HG03064 (cell line): ENCODE data around the gene CSTPP1.
"Not testable (repeated sequence)": the region's sequence is repeated elsewhere in the genome, so short reads cannot be mapped to it uniquely, and the experiment has no call there.

ENCODE experiments used
- ATAC-seq: cut with Tn5 transposase; IDR thresholded peaks from one replicate; pipeline ENCODE4 v1.9.1; 2021; ENCODE audit warnings: low read depth; ENCODE audit not compliant: unreplicated experiment

CSTPP1 gene

GRCh38 chr11:46907606-46908005 is 29.0 kb upstream of the CSTPP1 start:
- ATAC-seq, result no peak

GRCh38 chr11:46912526-46913150 is 23.9 kb upstream of the CSTPP1 start:
- ATAC-seq, result no peak

GRCh38 chr11:46913484-46913883 is 23.1 kb upstream of the CSTPP1 start:
- no peak for ATAC-seq

- no peak for ATAC-seq
Measured at GRCh38 chr11:46914363-46914762, 22.2 kb upstream of the CSTPP1 start.

- ATAC-seq, result no peak
Measured at GRCh38 chr11:46914910-46915309, 21.7 kb upstream of the CSTPP1 start.

GRCh38 chr11:46916286-46917108 is 20.1 kb upstream of the CSTPP1 start:
- ATAC-seq, result no peak

- no peak for ATAC-seq
Measured at GRCh38 chr11:46917109-46917761, 19.3 kb upstream of the CSTPP1 start.

- ATAC-seq, result no peak
Measured at GRCh38 chr11:46917762-46918082, 18.8 kb upstream of the CSTPP1 start.

- ATAC-seq, result no peak
Measured at GRCh38 chr11:46918083-46918787, 18.3 kb upstream of the CSTPP1 start, which contains the start of gene LRP4. TSS of gene LRP4 (minus strand) at chr11:46918550. CDS start at chr11:46918379, 171 bp downstream.

- ATAC-seq, result no peak
Measured at GRCh38 chr11:46918788-46919513, 17.6 kb upstream of the CSTPP1 start.

- ATAC-seq, result no peak
Measured at GRCh38 chr11:46920755-46921154, 15.8 kb upstream of the CSTPP1 start.

- ATAC-seq, result not testable (repeated sequence)
Measured at GRCh38 chr11:46927928-46928327, 8.6 kb upstream of the CSTPP1 start.

GRCh38 chr11:46928701-46929100 is 7.9 kb upstream of the CSTPP1 start:
- ATAC-seq, result not testable (repeated sequence)

- no peak for ATAC-seq
Measured at GRCh38 chr11:46930089-46930488, 6.5 kb upstream of the CSTPP1 start.

- no peak for ATAC-seq
Measured at GRCh38 chr11:46942172-46942571, 5.6 kb downstream of the CSTPP1 start.

- no peak for ATAC-seq
Measured at GRCh38 chr11:46944356-46945075, 8.0 kb downstream of the CSTPP1 start.

- ATAC-seq, result no peak
Measured at GRCh38 chr11:46947399-46948077, 11.0 kb downstream of the CSTPP1 start.

- no peak for ATAC-seq
Measured at GRCh38 chr11:46948378-46949131, 12.0 kb downstream of the CSTPP1 start.
